Left renal cortex interstitium (tissue), 4 donors: Measurements from ENCODE around the gene TLCD2. TPM values are rescaled to one million over a fixed set of nuclear protein-coding genes. Genes with fewer than 3 reads are reported as not detected.
"Not testable (repeated sequence)": the region's sequence is repeated elsewhere in the genome, so short reads cannot be mapped to it uniquely, and the experiment has no call there.

Source experiments
- DNase-seq, 4 donors: peaks; one replicate each; pipeline ENCODE4 v3.0.0-alpha.2; 2013; ENCODE audit warnings: low read depth in 4 of 4, low spot score in 2 of 4, missing footprints in 1 of 4
- polyA plus RNA-seq, 4 donors: library from polyadenylated mRNA; unstranded; fragments of 120-200 nt; gene quantifications; one replicate each; pipeline ENCODE4 v1.2.1, GENCODE V29; 2013; ENCODE audit not compliant: insufficient read length in 4 of 4

TLCD2 gene
- polyA plus RNA-seq, 4 donors, result 5.3 to 7.0 (median 6.4) TPM

GRCh38 chr17:1718362-1719165 lies 8.4 kb upstream of the TLCD2 start:
- DNase-seq, result no peak

GRCh38 chr17:1716912-1717695 lies 6.9 kb upstream of the TLCD2 start:
- peak; percentile 89 to 98 (median 92) for DNase-seq

GRCh38 chr17:1716076-1716911 lies 6.1 kb upstream of the TLCD2 start:
- DNase-seq, result peak; percentile 96 to 99 (median 99)

GRCh38 chr17:1715803-1716075 lies 5.6 kb upstream of the TLCD2 start:
- no peak for DNase-seq

- DNase-seq, result no peak
These were observed 5.0 kb upstream of the TLCD2 start for GRCh38 chr17:1714980-1715802.

- peak in 2 of 4 donors; percentile 81 to 89 for DNase-seq
These were observed 4.3 kb upstream of the TLCD2 start for GRCh38 chr17:1714427-1714979.

GRCh38 chr17:1713878-1714426 lies 3.8 kb upstream of the TLCD2 start:
- no peak for DNase-seq

- no peak for DNase-seq
These were observed 3.1 kb upstream of the TLCD2 start for GRCh38 chr17:1713160-1713877.

- no peak for DNase-seq
These were observed 2.1 kb upstream of the TLCD2 start for GRCh38 chr17:1712271-1712670.

- DNase-seq, result no peak
These were observed 1.6 kb upstream of the TLCD2 start for GRCh38 chr17:1711804-1712203.

- no peak for DNase-seq
These were observed 803 bp upstream of the TLCD2 start for GRCh38 chr17:1710807-1711553.

GRCh38 chr17:1709403-1709951 lies 700 bp downstream of the TLCD2 start:
- DNase-seq, result no peak

- DNase-seq, result not testable (repeated sequence)
These were observed 1.3 kb downstream of the TLCD2 start for GRCh38 chr17:1708791-1709346.

GRCh38 chr17:1707107-1707506 lies 3.1 kb downstream of the TLCD2 start:
- DNase-seq, result no peak

GRCh38 chr17:1705004-1705403 lies 5.2 kb downstream of the TLCD2 start:
- DNase-seq, result no peak

GRCh38 chr17:1703063-1703462 lies 7.1 kb downstream of the TLCD2 start:
- no peak for DNase-seq

- DNase-seq, result not testable (repeated sequence)
These were observed 10.3 kb downstream of the TLCD2 start for GRCh38 chr17:1699891-1700290.

GRCh38 chr17:1697681-1698080 lies 12.5 kb downstream of the TLCD2 start:
- DNase-seq, result no peak
